HG03469 (cell line): ENCODE data around the gene BDH1.
A peak's percentile ranks its signal among the peaks of the same experiment; 100 is the strongest.
"Not testable (repeated sequence)": the region's sequence is repeated elsewhere in the genome, so short reads cannot be mapped to it uniquely, and the experiment has no call there.

Experiments used
- ATAC-seq: cut with Tn5 transposase; IDR thresholded peaks from one replicate; pipeline ENCODE4 v1.9.1; 2021; ENCODE audit warnings: mild to moderate bottlenecking, moderate library complexity, moderate number of reproducible peaks; ENCODE audit not compliant: unreplicated experiment

Gene BDH1

DNA sequence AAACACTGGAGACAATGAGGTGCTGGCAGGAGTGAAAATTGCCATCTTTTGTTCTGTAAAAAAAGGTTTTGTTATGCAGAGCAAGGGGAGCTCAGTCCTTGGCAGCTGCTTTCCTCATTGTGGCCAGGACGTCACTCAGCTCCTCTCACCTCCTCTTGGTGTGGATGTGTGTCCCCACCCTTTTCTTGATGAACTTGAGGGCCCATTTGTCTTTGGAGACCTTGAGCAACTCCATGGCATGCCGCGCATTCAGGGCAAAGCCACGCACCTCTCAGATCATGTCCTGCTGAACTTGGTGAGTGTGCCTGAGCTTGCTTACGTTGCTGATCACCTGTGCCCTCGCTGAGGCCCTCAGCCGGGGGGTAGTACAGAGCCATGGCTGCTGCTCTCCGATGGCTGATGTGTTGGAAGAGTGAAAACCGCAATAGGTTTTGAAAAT is 24.5 kb upstream of the BDH1 start:
- ATAC-seq = no peak

GRCh38 chr3:197578376-197578775 is 22.6 kb upstream of the BDH1 start:
- ATAC-seq = no peak

DNA sequence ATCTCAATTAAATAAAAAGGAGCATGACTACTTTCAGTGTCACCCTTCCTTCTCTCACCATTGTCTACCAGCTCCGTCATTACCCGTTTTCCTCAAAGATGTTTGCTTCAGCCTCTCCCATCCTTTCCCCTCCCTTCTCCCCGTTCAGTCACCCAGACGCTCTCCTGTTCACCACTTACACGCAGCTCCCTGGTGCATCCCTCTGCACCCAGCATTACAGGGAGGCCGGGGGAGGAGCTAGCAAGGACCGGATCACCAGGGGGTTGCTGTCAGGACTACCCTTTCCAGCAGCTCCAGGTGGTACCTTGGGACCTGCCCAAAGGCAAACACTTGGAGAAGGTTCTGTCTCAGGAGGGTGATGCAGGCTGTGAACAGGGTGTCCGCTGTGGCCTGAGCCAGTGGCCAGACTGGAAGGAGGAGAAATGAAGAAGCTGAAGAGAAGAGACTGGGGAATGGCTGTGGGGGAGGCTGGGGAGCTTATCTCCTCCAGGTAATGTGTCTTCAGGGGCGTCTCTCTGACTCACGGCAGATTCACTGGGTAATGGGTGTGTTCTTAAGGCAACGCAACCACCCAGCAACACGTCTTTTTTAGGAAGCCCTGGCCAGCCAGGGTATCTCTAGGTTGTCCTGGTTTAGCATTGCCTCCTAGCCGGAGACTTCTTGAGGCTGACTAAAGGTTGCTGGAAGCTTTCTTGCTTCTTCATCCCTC is 21.8 kb upstream of the BDH1 start:
- no peak for ATAC-seq

GRCh38 chr3:197576838-197577237 is 21.1 kb upstream of the BDH1 start:
- no peak for ATAC-seq

DNA sequence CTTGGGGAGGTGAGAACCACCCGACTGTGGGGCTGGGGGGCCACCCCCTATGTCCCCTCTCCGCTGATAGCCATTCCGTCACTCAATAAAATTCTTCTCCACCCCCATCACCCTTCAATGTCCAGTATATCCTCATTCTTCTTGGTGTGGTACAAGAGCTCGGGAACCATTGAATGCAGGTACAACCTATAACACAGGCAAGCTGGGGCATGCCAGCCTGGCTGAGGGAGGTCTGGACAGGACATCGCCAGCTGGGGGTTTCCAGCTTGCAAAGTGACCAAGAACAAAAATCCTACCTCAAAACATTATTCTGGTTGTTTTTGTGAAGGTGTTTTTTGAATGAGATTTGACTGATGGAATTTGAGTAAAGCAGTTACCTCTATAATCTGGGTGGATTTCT is 19.6 kb upstream of the BDH1 start:
- no peak for ATAC-seq

DNA sequence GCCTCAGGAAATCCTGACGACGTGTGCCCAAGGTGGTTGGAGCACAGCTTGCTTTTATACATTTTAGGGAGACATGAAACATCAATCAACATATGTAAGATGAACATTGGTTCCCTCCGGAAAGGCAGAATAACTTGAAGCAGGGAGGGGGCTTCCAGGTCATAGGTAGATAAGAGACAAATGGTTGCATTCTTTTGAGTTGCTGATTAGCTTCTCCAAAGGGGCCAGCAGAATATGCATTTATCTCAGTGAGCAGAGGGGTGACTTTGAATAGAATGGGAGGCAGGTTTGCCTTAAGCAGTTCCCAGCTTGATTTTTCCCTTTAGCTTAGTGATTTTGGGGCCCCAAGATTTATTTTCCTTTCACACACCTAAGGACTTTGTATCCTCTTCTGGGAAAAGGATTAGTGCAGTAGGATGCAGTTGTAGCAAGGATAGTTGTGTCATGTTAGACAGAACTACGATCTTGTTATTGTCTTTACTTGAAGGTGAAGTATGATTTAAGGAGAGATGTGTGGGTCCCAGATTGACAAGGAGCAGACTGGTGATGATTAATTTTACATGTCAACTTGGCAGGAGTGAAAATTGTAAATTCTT is 18.7 kb upstream of the BDH1 start:
- not testable (repeated sequence) for ATAC-seq

DNA sequence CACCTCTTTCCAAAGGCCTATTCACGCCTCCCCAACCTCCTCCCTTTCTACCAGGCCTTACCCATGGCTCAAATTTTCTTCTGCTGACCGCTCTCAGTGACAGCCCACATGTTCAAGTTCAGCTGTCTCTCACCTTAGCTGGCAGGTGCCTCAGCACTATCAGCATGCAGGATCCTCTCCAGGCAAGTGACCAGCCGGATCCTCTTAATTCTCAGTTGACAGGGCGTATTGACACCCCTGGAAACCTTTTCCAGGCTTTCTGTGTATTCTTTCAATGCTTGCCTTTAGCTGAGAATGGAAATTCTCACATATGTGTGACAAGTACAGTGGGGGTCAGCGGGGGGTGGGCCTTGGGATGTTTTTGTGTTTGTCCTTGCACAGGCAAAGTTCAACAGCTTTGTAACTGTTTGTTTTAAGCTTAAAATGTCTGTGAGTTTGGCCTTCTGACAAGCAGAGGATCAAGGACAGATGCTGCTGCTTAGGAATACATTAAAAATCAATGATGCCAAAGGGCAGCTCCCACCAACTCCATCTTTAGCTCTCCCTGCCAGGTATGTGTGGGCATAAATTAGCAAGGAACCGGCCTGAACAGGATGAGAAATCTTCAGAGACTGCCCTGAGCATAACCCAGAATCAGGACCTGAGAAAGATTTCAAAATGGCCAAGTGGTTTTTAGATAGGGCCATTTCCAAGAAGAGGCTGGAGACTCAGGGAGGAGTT is 17.4 kb upstream of the BDH1 start:
- ATAC-seq = no peak

DNA sequence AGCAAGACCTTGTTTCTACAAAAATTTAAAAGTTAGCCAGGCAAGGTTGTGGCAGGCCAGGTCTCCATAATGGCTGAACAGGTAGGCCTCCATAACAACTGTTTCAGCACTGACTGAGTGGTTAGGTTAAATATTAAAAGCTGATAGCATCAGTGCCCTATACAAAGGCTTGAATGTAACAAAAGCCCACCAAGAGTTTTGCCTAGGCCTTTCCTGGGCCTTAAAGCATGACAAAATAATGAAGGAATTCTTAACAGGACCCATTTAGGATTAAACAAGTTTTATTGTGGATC is 16.1 kb upstream of the BDH1 start:
- ATAC-seq = not testable (repeated sequence)

- ATAC-seq = not testable (repeated sequence)
Measured at GRCh38 chr3:197571074-197571879, 15.5 kb upstream of the BDH1 start.

GRCh38 chr3:197569433-197569832 is 13.7 kb upstream of the BDH1 start:
- not testable (repeated sequence) for ATAC-seq

DNA sequence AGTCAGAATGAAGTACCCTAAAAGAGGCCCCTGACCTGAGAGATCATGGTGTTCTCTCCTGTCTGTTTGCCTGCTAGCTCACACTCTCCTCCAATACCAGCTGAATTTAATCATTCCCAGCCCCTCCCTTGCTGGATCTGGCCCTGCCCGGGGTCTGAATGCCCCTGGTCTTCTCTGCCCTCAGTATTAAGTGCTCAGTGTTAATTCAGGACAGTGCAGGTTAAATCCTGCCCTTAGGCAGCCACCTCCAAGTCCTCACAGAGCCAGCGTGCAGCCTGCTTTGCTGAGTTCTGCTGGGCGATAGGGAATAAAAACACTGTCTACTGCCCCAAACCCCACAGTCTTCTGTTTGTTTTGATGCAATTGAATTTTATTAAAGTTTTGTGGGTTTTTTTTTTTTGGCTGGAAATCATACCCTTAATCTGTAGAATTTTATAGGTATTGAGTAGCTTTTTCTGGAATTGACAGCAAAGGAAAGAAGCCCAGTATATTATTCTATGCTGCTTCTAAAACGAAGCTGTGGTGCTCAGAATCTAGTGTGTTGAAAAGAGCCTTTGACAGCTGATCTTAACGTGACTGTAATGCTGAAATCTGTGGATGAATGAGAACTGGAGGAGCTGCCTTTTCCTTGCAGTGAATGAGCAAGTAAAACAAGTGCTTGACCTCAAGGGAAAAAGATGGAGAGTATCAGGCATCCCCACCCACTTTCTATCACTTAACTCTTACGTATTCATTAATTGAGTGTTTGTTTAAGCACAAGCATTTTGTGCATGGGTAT is 12.3 kb upstream of the BDH1 start:
- ATAC-seq = no peak

DNA sequence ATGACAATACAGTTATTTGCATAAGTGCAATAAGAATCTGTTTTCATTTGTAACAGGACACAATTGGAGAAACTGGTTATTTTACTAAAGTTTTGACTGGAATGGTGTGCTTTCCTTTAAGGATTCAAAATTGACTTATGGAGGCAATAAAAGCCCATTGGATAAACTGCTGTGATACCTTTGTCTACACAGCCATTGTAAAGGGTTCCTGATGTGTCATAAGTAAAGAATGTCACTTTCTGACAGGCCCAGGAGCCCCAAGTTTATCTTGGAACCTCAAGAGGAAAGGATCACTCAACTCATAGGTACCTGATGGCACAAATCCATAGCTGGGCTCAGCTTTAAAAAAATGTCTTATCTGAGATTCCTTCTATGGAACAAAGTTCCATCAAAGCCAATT is 10.4 kb upstream of the BDH1 start:
- not testable (repeated sequence) for ATAC-seq

DNA sequence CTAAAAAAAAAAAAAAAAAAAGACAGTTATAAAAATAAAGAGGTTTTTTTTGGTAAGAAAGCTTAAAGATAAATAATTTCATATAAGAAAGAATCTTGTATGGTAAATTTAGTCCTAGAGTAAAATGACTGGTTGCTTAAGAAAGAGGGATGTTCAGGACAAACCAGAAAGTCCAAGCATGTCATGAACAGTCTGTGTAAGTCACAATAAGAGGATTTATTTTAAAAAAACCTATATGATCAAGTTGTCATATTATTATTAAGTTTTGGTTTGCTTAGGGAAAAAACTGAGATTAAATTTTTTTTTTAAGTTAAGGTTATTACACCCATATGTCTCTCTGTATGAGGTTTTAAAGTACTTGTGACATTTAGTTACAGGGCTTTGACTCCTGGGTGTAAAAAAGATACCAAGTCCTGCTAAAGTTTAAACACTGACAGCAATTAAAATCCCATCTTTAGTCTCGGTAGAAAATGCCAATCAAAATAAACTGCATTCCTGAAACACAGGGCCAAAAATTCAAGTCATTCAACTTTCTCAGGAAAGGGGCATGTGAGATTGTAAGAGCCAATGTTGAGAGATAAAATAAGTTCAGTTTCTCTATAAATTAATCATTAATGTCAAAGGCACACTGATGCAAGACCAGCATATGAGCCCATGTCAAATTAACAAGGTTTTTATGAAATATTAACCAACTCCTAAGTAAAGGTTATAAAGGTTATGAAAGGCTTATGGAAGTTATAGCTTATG is 8.5 kb upstream of the BDH1 start:
- ATAC-seq = no peak

DNA sequence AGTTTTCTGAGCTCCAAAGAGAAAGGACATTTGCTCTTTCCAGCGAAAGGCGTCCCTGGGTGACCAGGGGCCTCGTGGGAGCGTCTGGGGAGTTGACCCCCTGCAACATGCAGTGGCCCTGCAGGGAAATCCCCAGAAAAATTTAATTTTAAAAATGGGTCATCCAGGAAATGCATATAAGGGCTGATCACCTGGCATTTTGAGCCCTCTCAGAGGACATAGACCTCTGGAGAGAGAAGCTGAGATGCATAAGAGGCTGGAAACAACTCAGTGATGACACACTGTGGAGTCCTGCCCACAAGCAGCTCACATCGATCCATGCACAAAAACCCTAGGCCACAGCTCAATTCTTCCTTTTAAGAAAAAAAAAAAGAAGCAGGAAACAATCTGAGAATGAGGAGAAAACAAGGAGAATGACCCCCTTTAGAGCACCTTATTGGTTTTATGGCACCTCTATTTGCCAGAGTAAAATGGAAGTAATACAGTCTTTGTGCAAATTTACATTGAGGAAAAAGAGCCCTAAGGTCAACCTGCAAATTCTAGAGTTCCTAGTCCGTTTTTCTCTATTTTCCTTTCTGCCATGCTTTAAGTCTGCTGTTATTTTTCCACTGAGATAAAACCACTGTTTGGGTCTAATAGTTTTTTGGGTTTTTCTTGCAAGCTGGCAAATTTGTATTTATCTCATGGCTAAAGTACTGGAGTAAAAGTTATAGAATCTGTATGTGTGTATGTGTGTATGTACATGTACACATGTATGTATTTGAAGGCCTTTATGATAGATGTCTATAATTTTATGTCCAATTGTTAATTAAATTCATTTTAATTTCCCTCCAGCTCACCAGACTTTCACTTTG is 6.9 kb upstream of the BDH1 start:
- ATAC-seq = no peak

GRCh38 chr3:197561926-197562325 is 6.2 kb upstream of the BDH1 start:
- no peak for ATAC-seq

GRCh38 chr3:197559651-197560050 is 3.9 kb upstream of the BDH1 start:
- ATAC-seq = no peak

DNA sequence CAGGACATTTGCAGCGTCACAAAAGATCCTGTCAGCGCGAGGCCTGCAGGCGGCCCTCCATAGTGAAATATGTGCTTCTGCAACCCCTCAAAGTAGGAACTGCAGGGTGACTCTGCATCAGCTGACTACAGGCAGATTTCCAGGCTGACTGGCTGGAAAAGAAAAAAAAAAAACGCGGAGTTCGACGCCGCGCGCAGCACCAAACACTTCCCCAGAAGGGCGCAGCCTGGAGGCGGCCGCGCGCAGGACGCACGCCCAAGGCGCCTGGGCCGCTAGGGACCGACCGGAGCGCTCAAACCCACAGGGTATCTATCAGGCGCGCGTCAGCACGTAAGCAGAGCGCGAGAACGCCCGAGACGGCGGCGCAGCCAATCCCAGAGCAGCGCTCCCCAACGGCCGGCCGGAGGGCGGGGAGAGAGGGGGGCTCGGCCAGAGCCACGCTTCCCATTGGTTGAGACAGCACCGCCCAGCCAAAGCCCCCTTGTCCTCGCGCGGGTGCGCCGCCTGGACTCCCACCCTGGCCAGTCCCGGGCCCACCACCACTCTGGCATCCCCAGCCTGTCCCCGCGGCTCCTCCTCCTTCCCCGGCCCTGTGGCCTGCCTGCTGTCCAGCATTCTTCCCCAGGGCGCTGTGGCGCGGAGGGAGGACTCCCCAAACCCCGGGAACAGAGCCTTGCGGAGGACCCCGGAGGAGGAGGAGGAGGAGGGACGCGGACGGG is 1.0 kb downstream of the BDH1 start:
- ATAC-seq = peak; percentile 95

DNA sequence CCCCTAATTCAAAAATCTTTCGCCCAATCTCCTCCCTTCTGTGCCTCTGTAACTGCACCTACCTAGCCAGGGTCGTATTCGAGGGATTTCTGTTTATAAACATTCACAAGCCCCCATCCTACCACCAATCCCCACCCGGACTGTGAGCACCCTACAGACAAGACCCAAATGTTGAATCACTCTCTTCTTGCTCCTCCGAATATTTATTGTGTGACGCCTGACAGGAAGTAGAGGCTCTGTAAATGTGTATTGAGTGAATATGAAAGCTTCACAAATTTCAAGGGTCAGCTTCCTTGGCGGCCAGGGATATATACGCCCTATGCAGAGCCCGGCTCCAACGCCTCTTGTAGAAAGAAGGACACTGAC is 1.6 kb downstream of the BDH1 start:
- ATAC-seq = no peak

- no peak for ATAC-seq
Measured at GRCh38 chr3:197552198-197552597, 3.6 kb downstream of the BDH1 start.
